KMS-11 (cell line): Measurements from ENCODE around the gene RANBP6.
"Not testable (repeated sequence)": the region's sequence is repeated elsewhere in the genome, so short reads cannot be mapped to it uniquely, and the experiment has no call there.

Experiments used
- H2AFZ ChIP-seq: fragments of 200-600 bp; sonication (generic); 2 replicates; pipeline ENCODE4 v1.6.1; 2016; ENCODE audit warnings: antibody characterized with exemption, mixed run types, low read depth
- H3K27ac ChIP-seq: fragments of 200-600 bp; sonication (generic); 2 replicates; pipeline ENCODE4 v1.6.1; 2016; ENCODE audit warnings: mild to moderate bottlenecking, mixed run types
- H3K27me3 ChIP-seq: fragments of 200-600 bp; sonication (generic); 2 replicates; pipeline ENCODE4 v1.6.1; 2017; ENCODE audit warnings: mild to moderate bottlenecking, low read depth, mixed run types, moderate library complexity; ENCODE audit not compliant: insufficient read depth
- H3K36me3 ChIP-seq: fragments of 200-600 bp; sonication (generic); 2 replicates; pipeline ENCODE4 v1.6.1; 2017; ENCODE audit warnings: mild to moderate bottlenecking, mixed run types; ENCODE audit not compliant: insufficient read depth
- H3K4me1 ChIP-seq: fragments of 200-600 bp; sonication (generic); 2 replicates; pipeline ENCODE4 v1.6.1; 2016; ENCODE audit warnings: mild to moderate bottlenecking, low read depth, mixed run types; ENCODE audit not compliant: poor library complexity, severe bottlenecking
- H3K4me2 ChIP-seq: fragments of 200-600 bp; sonication (generic); 2 replicates; pipeline ENCODE4 v1.7.0; 2016; ENCODE audit warnings: mild to moderate bottlenecking, mixed run types
- H3K4me3 ChIP-seq: fragments of 200-600 bp; sonication (generic); IDR thresholded peaks from 2 replicates; pipeline ENCODE4 v1.6.1; 2017; ENCODE audit warnings: low read depth, low read length, mixed read lengths; ENCODE audit not compliant: insufficient read depth
- H3K79me2 ChIP-seq: fragments of 200-600 bp; sonication (generic); 2 replicates; pipeline ENCODE4 v1.6.1; 2016; ENCODE audit warnings: low read depth, mixed run types; ENCODE audit not compliant: insufficient read depth
- H3K9ac ChIP-seq: fragments of 200-600 bp; sonication (generic); 2 replicates; pipeline ENCODE4 v1.6.1; 2016; ENCODE audit warnings: mild to moderate bottlenecking, mixed run types
- H4K20me1 ChIP-seq: fragments of 200-600 bp; sonication (generic); 2 replicates; pipeline ENCODE4 v1.6.1; 2016; ENCODE audit warnings: mild to moderate bottlenecking, mixed run types; ENCODE audit not compliant: insufficient read depth
- TF ChIP-seq, protein P1 (sequence below): fragments of 200-600 bp; sonication (generic); conservative IDR thresholded peaks from 2 replicates; pipeline ENCODE4 v1.6.1; 2017; ENCODE audit warnings: low read depth, mild to moderate bottlenecking, antibody characterized with exemption, low read length, moderate library complexity, mixed read lengths

RANBP6 gene

DNA sequence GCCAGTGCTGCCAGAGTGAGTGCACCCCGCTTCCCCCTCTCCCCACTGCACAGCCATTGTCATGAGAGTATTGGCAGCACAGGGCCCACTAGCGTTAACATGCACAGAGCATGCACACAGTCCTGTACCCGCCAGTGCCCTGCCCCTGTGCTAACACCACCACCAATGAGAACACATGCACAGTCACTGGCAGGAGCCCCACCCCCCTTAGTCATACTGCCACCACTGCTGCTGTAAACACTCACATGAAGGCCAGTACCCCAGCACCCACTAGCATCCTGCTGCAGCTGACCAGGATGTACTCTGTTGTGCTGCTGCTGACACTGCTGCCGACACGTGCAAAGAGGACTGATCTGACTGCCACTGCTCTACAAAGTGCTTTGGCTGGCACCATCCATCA lies 19.5 kb upstream of the RANBP6 start:
- TF ChIP-seq, protein P1, sequence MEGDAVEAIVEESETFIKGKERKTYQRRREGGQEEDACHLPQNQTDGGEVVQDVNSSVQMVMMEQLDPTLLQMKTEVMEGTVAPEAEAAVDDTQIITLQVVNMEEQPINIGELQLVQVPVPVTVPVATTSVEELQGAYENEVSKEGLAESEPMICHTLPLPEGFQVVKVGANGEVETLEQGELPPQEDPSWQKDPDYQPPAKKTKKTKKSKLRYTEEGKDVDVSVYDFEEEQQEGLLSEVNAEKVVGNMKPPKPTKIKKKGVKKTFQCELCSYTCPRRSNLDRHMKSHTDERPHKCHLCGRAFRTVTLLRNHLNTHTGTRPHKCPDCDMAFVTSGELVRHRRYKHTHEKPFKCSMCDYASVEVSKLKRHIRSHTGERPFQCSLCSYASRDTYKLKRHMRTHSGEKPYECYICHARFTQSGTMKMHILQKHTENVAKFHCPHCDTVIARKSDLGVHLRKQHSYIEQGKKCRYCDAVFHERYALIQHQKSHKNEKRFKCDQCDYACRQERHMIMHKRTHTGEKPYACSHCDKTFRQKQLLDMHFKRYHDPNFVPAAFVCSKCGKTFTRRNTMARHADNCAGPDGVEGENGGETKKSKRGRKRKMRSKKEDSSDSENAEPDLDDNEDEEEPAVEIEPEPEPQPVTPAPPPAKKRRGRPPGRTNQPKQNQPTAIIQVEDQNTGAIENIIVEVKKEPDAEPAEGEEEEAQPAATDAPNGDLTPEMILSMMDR: no peak
- H3K4me2 ChIP-seq: no peak overlapping the region
- H3K79me2 ChIP-seq: no peaks in the 10 kb centered on the region
- H2AFZ ChIP-seq: no peak overlapping the region
- no peak overlapping the region for H3K9ac ChIP-seq
- no peak overlapping the region for H3K27ac ChIP-seq
- H3K4me3 ChIP-seq: no peak overlapping the region
- no peaks in the 10 kb centered on the region for H3K36me3 ChIP-seq
- no peaks in the 10 kb centered on the region for H4K20me1 ChIP-seq
- H3K4me1 ChIP-seq: no peaks in the 10 kb centered on the region
- H3K27me3 ChIP-seq: no peaks in the 10 kb centered on the region

DNA sequence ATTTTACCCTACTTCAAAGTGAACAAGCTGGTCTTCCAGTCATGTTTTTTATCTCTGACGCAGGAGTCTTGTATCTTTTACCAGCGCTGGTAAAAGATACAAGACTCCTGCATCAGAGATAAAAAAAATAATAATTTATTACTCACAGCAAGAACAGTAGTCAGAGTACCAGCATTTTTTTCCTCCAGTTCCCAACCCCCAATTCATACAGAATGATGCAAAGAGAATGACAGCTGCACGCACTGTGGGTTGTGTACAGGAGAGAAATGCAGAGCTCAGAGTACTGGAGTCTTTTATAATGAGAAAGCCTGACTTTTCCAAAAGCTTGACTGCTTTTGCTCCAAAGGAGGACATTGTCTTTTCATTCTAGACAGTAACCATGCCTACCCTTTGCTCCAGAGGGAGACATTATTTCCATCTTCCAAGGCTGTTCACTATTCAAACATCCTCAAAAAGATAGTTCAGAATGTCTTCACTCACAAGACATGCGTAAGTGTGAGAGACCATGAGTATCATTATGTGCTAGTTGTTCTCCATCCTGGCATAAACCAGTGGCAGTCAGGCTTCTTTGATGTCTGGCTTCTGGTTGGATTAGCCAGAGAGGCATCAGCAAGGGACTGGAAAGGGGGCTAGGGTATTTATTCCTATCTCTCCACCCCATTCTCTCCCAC lies 14.3 kb upstream of the RANBP6 start:
- H3K4me2 ChIP-seq: no peak overlapping the region
- TF ChIP-seq, protein P1: no peak

DNA sequence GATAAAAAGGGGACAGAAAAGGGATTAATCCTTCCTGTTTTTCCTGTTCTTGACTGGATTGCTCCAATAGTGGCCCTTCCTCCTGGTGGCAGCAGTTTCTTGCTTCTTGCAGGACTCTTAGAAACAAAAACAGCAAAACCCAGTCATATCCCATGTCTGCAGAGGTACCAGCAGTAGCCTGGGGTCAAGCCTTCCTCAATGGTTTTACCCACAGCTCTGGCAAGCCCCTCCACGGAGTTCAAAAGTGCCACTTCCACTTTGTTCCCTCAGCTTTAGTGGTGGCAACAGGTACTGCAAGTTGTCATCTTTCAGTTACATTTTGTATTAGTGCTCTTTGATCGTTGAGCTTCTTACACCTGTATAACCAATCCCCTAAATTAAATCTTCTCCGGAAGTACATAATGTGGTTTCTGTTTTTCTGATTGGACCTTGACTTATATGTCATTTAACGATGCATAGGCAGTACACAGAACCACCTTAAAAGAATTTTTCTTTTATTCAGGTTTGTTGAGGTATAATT lies 8.7 kb upstream of the RANBP6 start:
- H3K4me3 ChIP-seq: no peak overlapping the region
- peaks cover 9% of the 10 kb centered on the region for H3K4me1 ChIP-seq
- TF ChIP-seq, protein P1: peak; percentile 77
- H3K79me2 ChIP-seq: no peaks in the 10 kb centered on the region
- no peaks in the 10 kb centered on the region for H3K27me3 ChIP-seq
- H3K9ac ChIP-seq: no peak overlapping the region
- H4K20me1 ChIP-seq: no peaks in the 10 kb centered on the region
- H2AFZ ChIP-seq: peak overlapping the region; percentile 80
- no peak overlapping the region for H3K27ac ChIP-seq
- no peaks in the 10 kb centered on the region for H3K36me3 ChIP-seq
- peak overlapping the region; percentile 29 for H3K4me2 ChIP-seq

More for the DNA sequence above, 14.3 kb upstream of the RANBP6 start:
- no peak overlapping the region for H3K9ac ChIP-seq
- H3K36me3 ChIP-seq: no peaks in the 10 kb centered on the region
- no peak overlapping the region for H3K27ac ChIP-seq
- no peaks in the 10 kb centered on the region for H3K79me2 ChIP-seq
- peaks cover under 1% of the 10 kb centered on the region for H3K4me1 ChIP-seq
- no peak overlapping the region for H3K4me3 ChIP-seq
- H3K27me3 ChIP-seq: no peaks in the 10 kb centered on the region
- no peak overlapping the region for H2AFZ ChIP-seq
- H4K20me1 ChIP-seq: no peaks in the 10 kb centered on the region

DNA sequence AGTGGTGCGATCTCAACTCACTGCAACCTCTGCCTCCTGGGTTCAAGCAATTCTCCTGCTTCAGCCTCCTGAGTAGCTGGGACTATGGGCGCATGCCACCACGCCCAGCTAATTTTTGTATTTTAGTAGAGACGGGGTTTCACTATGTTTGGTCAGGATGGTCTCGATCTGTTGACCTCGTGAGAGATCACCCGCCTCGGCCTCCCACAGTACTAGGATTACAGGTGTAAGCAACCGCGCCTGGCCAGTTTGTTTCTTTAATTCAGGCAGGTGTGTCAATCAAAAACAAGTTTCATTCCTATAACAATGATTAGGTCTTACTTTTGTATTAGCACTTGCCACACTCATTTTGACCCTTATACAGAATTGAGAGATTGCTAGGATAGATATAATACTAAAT lies 1.6 kb upstream of the RANBP6 start:
- Histone ChIP-seq H3K79me2 (peaks cover 34% of the 10 kb centered on the region), H3K4me1 (peaks cover 34% of the 10 kb centered on the region)
- not testable (repeated sequence) for H3K27me3 ChIP-seq, H3K36me3 ChIP-seq, H2AFZ ChIP-seq, H3K27ac ChIP-seq, H3K4me3 ChIP-seq, H3K4me2 ChIP-seq, H3K9ac ChIP-seq, H4K20me1 ChIP-seq

DNA sequence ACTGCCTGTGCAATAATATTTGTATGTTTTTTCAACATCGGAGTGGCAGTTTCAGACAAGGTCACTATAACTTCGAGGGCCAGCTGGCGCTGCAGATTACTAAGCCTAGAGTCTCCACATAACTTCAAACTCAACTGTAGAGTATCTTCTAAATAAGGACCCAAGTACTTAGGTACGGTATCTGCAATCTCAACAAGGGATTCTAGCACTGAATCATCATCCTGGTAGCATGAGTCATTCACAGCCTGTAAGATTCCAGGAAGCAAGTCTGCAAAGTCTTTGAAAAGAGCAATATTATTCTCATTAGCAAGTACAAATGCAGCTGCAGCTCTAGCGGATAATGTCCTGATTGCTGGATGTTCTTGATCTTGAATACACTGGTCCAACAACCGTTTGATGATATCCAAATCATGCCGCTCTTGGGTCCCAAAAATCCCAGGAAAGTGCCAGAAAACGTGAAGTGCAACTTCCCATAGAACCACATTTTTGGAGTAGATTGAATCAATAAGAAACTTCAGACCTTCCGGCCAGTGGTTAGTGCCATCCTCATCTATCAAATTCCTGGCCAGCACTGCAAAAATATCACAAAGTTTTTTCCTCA lies 654 bp downstream of the RANBP6 start:
- peaks cover 48% of the 10 kb centered on the region for H3K79me2 ChIP-seq
- H3K27ac ChIP-seq: peak overlapping the region; percentile 70
- peak overlapping the region; percentile 86 for H2AFZ ChIP-seq
- peaks cover 35% of the 10 kb centered on the region for H3K4me1 ChIP-seq
- peak overlapping the region; percentile 75 for H3K9ac ChIP-seq
- H3K27me3 ChIP-seq: no peaks in the 10 kb centered on the region
- H3K4me2 ChIP-seq: peak overlapping the region; percentile 88
- H3K4me3 ChIP-seq: no peak overlapping the region
- no peaks in the 10 kb centered on the region for H3K36me3 ChIP-seq
- TF ChIP-seq, protein P1: no peak
- H4K20me1 ChIP-seq: no peaks in the 10 kb centered on the region
